ENCODE results near the gene OPTC. TPM values are rescaled to one million over a fixed set of nuclear protein-coding genes. Genes with fewer than 3 reads are reported as not detected.

OPTC gene
- polyA plus RNA-seq, 1 donor from 2014 or later, result not detected

GRCh38 chr1:203526130-203526529, 32.2 kb downstream of the OPTC start:
- Histone ChIP-seq H3K36me3 (ENCODE audit: insufficient read depth, low read length) (no peaks in the 10 kb centered on the region), H3K4me3 (ENCODE audit: low read length) (no peak overlapping the region), H3K9me2 (ENCODE audit: insufficient read depth, low read length) (no peaks in the 10 kb centered on the region), H3K27me3 (ENCODE audit: insufficient read depth, low read depth, low read length) (no peaks in the 10 kb centered on the region), H3F3A (ENCODE audit: insufficient read depth, low read length, poor library complexity, severe bottlenecking) (no peaks in the 10 kb centered on the region), H4K20me1 (ENCODE audit: insufficient read depth) (no peaks in the 10 kb centered on the region), H3K27ac (ENCODE audit: low read length) (no peak overlapping the region), H3K79me2 (replicated peaks; ENCODE audit: insufficient read depth, low read length) (no peaks in the 10 kb centered on the region), H3K4me2 (ENCODE audit: low read length) (no peak overlapping the region), H3K9ac (ENCODE audit: low read length) (no peak overlapping the region), H2AFZ (ENCODE audit: low read depth, low read length) (no peak overlapping the region), H3K9me3 (ENCODE audit: low read length) (no peaks in the 10 kb centered on the region)
- no peak for TF ChIP-seq EZH2 (IDR thresholded peaks at IDR 0.05; ENCODE audit: borderline replicate concordance, insufficient read depth, low read length, poor library complexity, severe bottlenecking)
- TF ChIP-seq MXI1 (conservative IDR thresholded peaks at IDR 0.05; ENCODE audit: poor library complexity, severe bottlenecking), result no peak
- TF ChIP-seq SMC3 (conservative IDR thresholded peaks at IDR 0.05; ENCODE audit: poor library complexity), result no peak
- no peak for TF ChIP-seq EP300 (conservative IDR thresholded peaks at IDR 0.05; ENCODE audit: poor library complexity, severe bottlenecking)
- no peak for TF ChIP-seq POLR2AphosphoS5 (IDR thresholded peaks at IDR 0.05)
- TF ChIP-seq RAD21 (conservative IDR thresholded peaks at IDR 0.05), result no peak
- TF ChIP-seq TAF1 (IDR thresholded peaks at IDR 0.05; ENCODE audit: low read depth), result no peak
- TF ChIP-seq CTCF (IDR thresholded peaks at IDR 0.05; ENCODE audit: poor library complexity, severe bottlenecking), result no peak
- TF ChIP-seq REST (IDR thresholded peaks at IDR 0.05; ENCODE audit: borderline replicate concordance), result no peak

- H3K27me3 ChIP-seq (ENCODE audit: insufficient read depth, low read depth, low read length), result no peaks in the 10 kb centered on the region
- H3K79me2 ChIP-seq (replicated peaks; ENCODE audit: insufficient read depth, low read length), result no peaks in the 10 kb centered on the region
- H3K4me2 ChIP-seq (ENCODE audit: low read length), result no peak overlapping the region
- no peaks in the 10 kb centered on the region for H3F3A ChIP-seq (ENCODE audit: insufficient read depth, low read length, poor library complexity, severe bottlenecking)
- H3K36me3 ChIP-seq (ENCODE audit: insufficient read depth, low read length), result no peaks in the 10 kb centered on the region
- H3K9me2 ChIP-seq (ENCODE audit: insufficient read depth, low read length), result no peaks in the 10 kb centered on the region
- TF ChIP-seq TAF1 (IDR thresholded peaks at IDR 0.05; ENCODE audit: low read depth), result no peak
- TF ChIP-seq CTCF (IDR thresholded peaks at IDR 0.05; ENCODE audit: poor library complexity, severe bottlenecking), result no peak
- TF ChIP-seq SMC3 (conservative IDR thresholded peaks at IDR 0.05; ENCODE audit: poor library complexity), result no peak
- no peak for TF ChIP-seq EP300 (conservative IDR thresholded peaks at IDR 0.05; ENCODE audit: poor library complexity, severe bottlenecking)
- TF ChIP-seq MXI1 (conservative IDR thresholded peaks at IDR 0.05; ENCODE audit: poor library complexity, severe bottlenecking), result no peak
- TF ChIP-seq POLR2AphosphoS5 (IDR thresholded peaks at IDR 0.05), result no peak
- no peak overlapping the region for H3K4me3 ChIP-seq (ENCODE audit: low read length)
- H3K27ac ChIP-seq (ENCODE audit: low read length), result no peak overlapping the region
- no peaks in the 10 kb centered on the region for H3K9me3 ChIP-seq (ENCODE audit: low read length)
- H4K20me1 ChIP-seq (ENCODE audit: insufficient read depth), result no peaks in the 10 kb centered on the region
- no peak overlapping the region for H2AFZ ChIP-seq (ENCODE audit: low read depth, low read length)
- H3K9ac ChIP-seq (ENCODE audit: low read length), result no peak overlapping the region
Observed at GRCh38 chr1:203526572-203526971, 32.6 kb downstream of the OPTC start.
